GM23338 (cell line): ENCODE measurements around the gene IVL.

ENCODE experiments used
- TF ChIP-seq, protein P1 (sequence below), 2 experiments: fragments of 200-600 bp in 1 of 2; sonication (generic) in 1 of 2; conservative IDR thresholded peaks; 2 replicates each; pipeline versions ENCODE4 v1.5.1 to v1.6.1; 2016 to 2017; ENCODE audit warnings: antibody characterized with exemption in 2 of 2, low read depth in 2 of 2, mild to moderate bottlenecking in 2 of 2, moderate library complexity in 1 of 2
- TF ChIP-seq, protein P2 (sequence below): IDR thresholded peaks from one replicate; pipeline ENCODE4 v1.6.1; 2018; ENCODE audit warnings: antibody characterized with exemption; ENCODE audit not compliant: unreplicated experiment

DNA sequence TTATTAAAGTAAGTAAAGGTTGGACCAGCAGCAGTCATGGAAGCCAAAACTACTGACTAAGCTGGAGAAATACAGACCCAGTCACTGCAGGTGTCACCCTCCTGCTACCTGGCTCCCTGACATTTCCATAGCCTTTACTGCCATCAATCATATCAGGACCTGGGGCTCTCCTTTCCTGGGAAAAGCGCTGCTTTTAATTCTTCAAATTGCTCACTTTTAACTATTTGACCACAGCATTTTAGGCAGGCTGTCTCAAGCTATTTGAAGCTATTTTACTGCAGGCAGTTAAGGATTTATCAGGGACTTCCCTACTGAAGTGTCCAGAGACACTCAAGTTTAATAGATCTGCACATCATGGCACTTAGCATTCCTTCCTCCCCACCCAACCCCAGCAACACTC lies 4.1 kb downstream of the IVL start:
- TF ChIP-seq, protein P1, sequence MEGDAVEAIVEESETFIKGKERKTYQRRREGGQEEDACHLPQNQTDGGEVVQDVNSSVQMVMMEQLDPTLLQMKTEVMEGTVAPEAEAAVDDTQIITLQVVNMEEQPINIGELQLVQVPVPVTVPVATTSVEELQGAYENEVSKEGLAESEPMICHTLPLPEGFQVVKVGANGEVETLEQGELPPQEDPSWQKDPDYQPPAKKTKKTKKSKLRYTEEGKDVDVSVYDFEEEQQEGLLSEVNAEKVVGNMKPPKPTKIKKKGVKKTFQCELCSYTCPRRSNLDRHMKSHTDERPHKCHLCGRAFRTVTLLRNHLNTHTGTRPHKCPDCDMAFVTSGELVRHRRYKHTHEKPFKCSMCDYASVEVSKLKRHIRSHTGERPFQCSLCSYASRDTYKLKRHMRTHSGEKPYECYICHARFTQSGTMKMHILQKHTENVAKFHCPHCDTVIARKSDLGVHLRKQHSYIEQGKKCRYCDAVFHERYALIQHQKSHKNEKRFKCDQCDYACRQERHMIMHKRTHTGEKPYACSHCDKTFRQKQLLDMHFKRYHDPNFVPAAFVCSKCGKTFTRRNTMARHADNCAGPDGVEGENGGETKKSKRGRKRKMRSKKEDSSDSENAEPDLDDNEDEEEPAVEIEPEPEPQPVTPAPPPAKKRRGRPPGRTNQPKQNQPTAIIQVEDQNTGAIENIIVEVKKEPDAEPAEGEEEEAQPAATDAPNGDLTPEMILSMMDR (conservative IDR thresholded peaks at IDR 0.05; ENCODE audit: low read depth in 2 of 2), result no peak
- TF ChIP-seq, protein P2, sequence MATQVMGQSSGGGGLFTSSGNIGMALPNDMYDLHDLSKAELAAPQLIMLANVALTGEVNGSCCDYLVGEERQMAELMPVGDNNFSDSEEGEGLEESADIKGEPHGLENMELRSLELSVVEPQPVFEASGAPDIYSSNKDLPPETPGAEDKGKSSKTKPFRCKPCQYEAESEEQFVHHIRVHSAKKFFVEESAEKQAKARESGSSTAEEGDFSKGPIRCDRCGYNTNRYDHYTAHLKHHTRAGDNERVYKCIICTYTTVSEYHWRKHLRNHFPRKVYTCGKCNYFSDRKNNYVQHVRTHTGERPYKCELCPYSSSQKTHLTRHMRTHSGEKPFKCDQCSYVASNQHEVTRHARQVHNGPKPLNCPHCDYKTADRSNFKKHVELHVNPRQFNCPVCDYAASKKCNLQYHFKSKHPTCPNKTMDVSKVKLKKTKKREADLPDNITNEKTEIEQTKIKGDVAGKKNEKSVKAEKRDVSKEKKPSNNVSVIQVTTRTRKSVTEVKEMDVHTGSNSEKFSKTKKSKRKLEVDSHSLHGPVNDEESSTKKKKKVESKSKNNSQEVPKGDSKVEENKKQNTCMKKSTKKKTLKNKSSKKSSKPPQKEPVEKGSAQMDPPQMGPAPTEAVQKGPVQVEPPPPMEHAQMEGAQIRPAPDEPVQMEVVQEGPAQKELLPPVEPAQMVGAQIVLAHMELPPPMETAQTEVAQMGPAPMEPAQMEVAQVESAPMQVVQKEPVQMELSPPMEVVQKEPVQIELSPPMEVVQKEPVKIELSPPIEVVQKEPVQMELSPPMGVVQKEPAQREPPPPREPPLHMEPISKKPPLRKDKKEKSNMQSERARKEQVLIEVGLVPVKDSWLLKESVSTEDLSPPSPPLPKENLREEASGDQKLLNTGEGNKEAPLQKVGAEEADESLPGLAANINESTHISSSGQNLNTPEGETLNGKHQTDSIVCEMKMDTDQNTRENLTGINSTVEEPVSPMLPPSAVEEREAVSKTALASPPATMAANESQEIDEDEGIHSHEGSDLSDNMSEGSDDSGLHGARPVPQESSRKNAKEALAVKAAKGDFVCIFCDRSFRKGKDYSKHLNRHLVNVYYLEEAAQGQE, result no peak
